A549 (cell line): Measurements from ENCODE around the gene CD209. TPM values are rescaled to one million over a fixed set of nuclear protein-coding genes. Genes with fewer than 3 reads are reported as not detected.

Source experiments
- ATAC-seq, 2 experiments: fragments of 200-7000 bp in 1 of 2; fragments of >200 bp in 1 of 2; cut with Nextera tagmentation in 1 of 2; cut with Tn5 transposase in 1 of 2; 3 replicates each; pipeline versions ENCODE4 v1.8.0 to v1.9.1; 2018 to 2020; ENCODE audit warnings: mild to moderate bottlenecking in 1 of 2, moderate library complexity in 1 of 2
- CTCF ChIA-PET: fragments of 300-600 bp; sonication (Branson Sonifier 250); formaldehyde crosslinking; extraction: SDS; loops from one replicate; lab custom pipeline; 2021; ENCODE audit warnings: antibody characterized with exemption, inconsistent platforms; lab: Yijun Ruan, JAX
- POLR2A ChIA-PET: fragments of 350-600 bp; formaldehyde crosslinking; extraction: SDS; loops from one replicate; lab custom pipeline; 2021; ENCODE audit warnings: antibody characterized with exemption, inconsistent platforms; lab: Yijun Ruan, JAX
- DNase-seq, 2 experiments: peaks; one replicate each; pipeline versions ENCODE4 v3.0.0 to v3.0.0-alpha.2; 2011 to 2016; ENCODE audit warnings: low read depth in 1 of 2, low spot score in 1 of 2
- FAIRE-seq: peaks from 2 replicates; lab custom pipeline; 2011; peaks lifted over from hg19 to GRCh38; lab: Jason Lieb, UNC
- H3K27ac ChIP-seq, 2 experiments: fragments of >200 bp; sonication (Bioruptor Twin); formaldehyde crosslinking; 3 replicates each; pipeline ENCODE4 v1.5.1; 2016 to 2017
- H3K4me1 ChIP-seq: fragments of >200 bp; sonication (Bioruptor Twin); formaldehyde crosslinking; 3 replicates; pipeline ENCODE4 v1.6.1; 2016
- H3K4me2 ChIP-seq: fragments of >200 bp; sonication (Bioruptor Twin); formaldehyde crosslinking; 3 replicates; pipeline ENCODE4 v1.6.1; 2016
- H3K4me3 ChIP-seq: fragments of >200 bp; sonication (Bioruptor Twin); formaldehyde crosslinking; 3 replicates; pipeline ENCODE4 v1.5.1; 2016
- H3K9me3 ChIP-seq: fragments of >200 bp; sonication (Bioruptor Twin); formaldehyde crosslinking; 3 replicates; pipeline ENCODE4 v1.6.1; 2016
- BHLHE40 ChIP-seq: IDR thresholded peaks from 2 replicates; pipeline ENCODE4 v1.6.1; 2012; ENCODE audit warnings: low read depth, low read length, inconsistent platforms
- CBX2 ChIP-seq: fragments of 200-600 bp; sonication (generic); IDR thresholded peaks from 2 replicates; pipeline ENCODE4 v1.6.1; 2016; ENCODE audit warnings: low read depth, mild to moderate bottlenecking, borderline replicate concordance
- CBX8 ChIP-seq: fragments of 200-600 bp; sonication (generic); IDR thresholded peaks from 2 replicates; pipeline ENCODE4 v1.6.1; 2016
- CHD2 ChIP-seq: fragments of 150-350 bp; IDR thresholded peaks from 2 replicates; pipeline ENCODE4 v1.6.1; 2014; ENCODE audit warnings: low read length; ENCODE audit not compliant: partially characterized antibody
- FOSL2 ChIP-seq, 2 experiments: fragments of 450-650 bp in 1 of 2; fragments of >200 bp in 1 of 2; sonication (Bioruptor Twin) in 1 of 2; formaldehyde crosslinking; IDR thresholded peaks; 2 replicates each; pipeline versions ENCODE4 v1.5.0 to v1.6.1; 2016 to 2020; ENCODE audit warnings: mild to moderate bottlenecking in 1 of 2, moderate library complexity in 1 of 2
- HOXB13 ChIP-seq: fragments of 250-450 bp; sonication (Bioruptor Pico); IDR thresholded peaks from 2 replicates; pipeline ENCODE4 v1.5.0; 2020; ENCODE audit warnings: low read depth, mild to moderate bottlenecking, moderate library complexity
- KDM5A ChIP-seq: fragments of 200-600 bp; sonication (generic); IDR thresholded peaks from 2 replicates; pipeline ENCODE4 v1.6.1; 2016; ENCODE audit warnings: antibody characterized with exemption, mild to moderate bottlenecking
- MAFK ChIP-seq: fragments of 450-650 bp; IDR thresholded peaks from 2 replicates; pipeline ENCODE4 v1.6.1; 2014; ENCODE audit not compliant: partially characterized antibody
- NR3C1 ChIP-seq: fragments of >200 bp; sonication (Bioruptor Twin); formaldehyde crosslinking; IDR thresholded peaks from 3 replicates; pipeline ENCODE4 v1.6.1; 2017
- POLR2A ChIP-seq: IDR thresholded peaks from 2 replicates; pipeline ENCODE4 v1.6.1; 2012; ENCODE audit warnings: mild to moderate bottlenecking, low read length
- RAD21 ChIP-seq, 2 experiments: fragments of >200 bp in 1 of 2; sonication (Bioruptor Twin) in 1 of 2; formaldehyde crosslinking in 1 of 2; IDR thresholded peaks in 1 of 2; conservative IDR thresholded peaks in 1 of 2; 2 replicates in 1 of 2; 3 replicates in 1 of 2; pipeline ENCODE4 v1.6.1; 2012 to 2018; ENCODE audit warnings: inconsistent platforms in 1 of 2
- RCOR1 ChIP-seq: fragments of 150-350 bp; IDR thresholded peaks from 2 replicates; pipeline ENCODE4 v1.6.1; 2014; ENCODE audit warnings: antibody characterized with exemption, low read length, low read depth
- RNF2 ChIP-seq: fragments of 200-600 bp; sonication (generic); IDR thresholded peaks from 2 replicates; pipeline ENCODE4 v1.6.1; 2016; ENCODE audit warnings: low read depth, mild to moderate bottlenecking, antibody characterized with exemption, moderate library complexity, borderline replicate concordance
- WGBS: methylation state at CpG from one replicate; pipeline ENCODE4 v1.1.6; 2017; ENCODE audit errors: missing lambda C conversion rate; 5-methylcytosine and 5-hydroxymethylcytosine counted together
- polyA minus RNA-seq: library from RNA; depleted of rRNA, polyadenylated mRNA; stranded (reverse); fragments of >200 nt; gene quantifications from 2 replicates; pipeline ENCODE4 v1.2.3, GENCODE V29; 2011; rRNA and poly(A)+ RNA removed
- polyA plus RNA-seq, 4 experiments: library from polyadenylated mRNA; depleted of rRNA in 3 of 4; stranded (reverse); fragments of >200 nt; fragmentation: RNase III in 1 of 4; extraction: RNeasy Plus Mini Kit Qiagen cat#74134 plus additional on column Dnase treatment in 1 of 4; gene quantifications; 2 replicates in 3 of 4; 3 replicates in 1 of 4; pipeline ENCODE4 v1.2.3, GENCODE V29; 2011 to 2017
- TF ChIP-seq, protein P1 (sequence below): fragments of >200 bp; sonication (Bioruptor Twin); formaldehyde crosslinking; IDR thresholded peaks from 2 replicates; pipeline ENCODE4 v1.6.1; 2016
- TF ChIP-seq, protein P2 (sequence below): fragments of 250-450 bp; sonication (Bioruptor Pico); IDR thresholded peaks from 2 replicates; pipeline ENCODE4 v1.5.0; 2020; ENCODE audit warnings: low read depth, mild to moderate bottlenecking, moderate library complexity
- TF ChIP-seq, protein P3 (sequence below): fragments of >200 bp; sonication (Bioruptor Twin); formaldehyde crosslinking; IDR thresholded peaks from 3 replicates; pipeline ENCODE4 v1.6.1; 2016
- TF ChIP-seq, protein P4 (sequence below): fragments of 450-650 bp; IDR thresholded peaks from 2 replicates; pipeline ENCODE4 v1.6.1; 2014; ENCODE audit warnings: antibody characterized with exemption

Gene CD209, protein sequence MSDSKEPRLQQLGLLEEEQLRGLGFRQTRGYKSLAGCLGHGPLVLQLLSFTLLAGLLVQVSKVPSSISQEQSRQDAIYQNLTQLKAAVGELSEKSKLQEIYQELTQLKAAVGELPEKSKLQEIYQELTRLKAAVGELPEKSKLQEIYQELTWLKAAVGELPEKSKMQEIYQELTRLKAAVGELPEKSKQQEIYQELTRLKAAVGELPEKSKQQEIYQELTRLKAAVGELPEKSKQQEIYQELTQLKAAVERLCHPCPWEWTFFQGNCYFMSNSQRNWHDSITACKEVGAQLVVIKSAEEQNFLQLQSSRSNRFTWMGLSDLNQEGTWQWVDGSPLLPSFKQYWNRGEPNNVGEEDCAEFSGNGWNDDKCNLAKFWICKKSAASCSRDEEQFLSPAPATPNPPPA
- polyA plus RNA-seq (2011; rRNA removed) (not detected in 2 replicates), polyA plus RNA-seq (2017; fragmentation: RNase III; extraction: RNeasy Plus Mini Kit Qiagen cat#74134 plus additional on column Dnase treatment) (not detected in 3 replicates), polyA minus RNA-seq (not detected in 2 replicates)
- not detected in 2 replicates for polyA plus RNA-seq (2012; cell fraction: cytosol; rRNA removed)
- not detected in 2 replicates for polyA plus RNA-seq (2012; cell fraction: nucleus; rRNA removed)

DNA sequence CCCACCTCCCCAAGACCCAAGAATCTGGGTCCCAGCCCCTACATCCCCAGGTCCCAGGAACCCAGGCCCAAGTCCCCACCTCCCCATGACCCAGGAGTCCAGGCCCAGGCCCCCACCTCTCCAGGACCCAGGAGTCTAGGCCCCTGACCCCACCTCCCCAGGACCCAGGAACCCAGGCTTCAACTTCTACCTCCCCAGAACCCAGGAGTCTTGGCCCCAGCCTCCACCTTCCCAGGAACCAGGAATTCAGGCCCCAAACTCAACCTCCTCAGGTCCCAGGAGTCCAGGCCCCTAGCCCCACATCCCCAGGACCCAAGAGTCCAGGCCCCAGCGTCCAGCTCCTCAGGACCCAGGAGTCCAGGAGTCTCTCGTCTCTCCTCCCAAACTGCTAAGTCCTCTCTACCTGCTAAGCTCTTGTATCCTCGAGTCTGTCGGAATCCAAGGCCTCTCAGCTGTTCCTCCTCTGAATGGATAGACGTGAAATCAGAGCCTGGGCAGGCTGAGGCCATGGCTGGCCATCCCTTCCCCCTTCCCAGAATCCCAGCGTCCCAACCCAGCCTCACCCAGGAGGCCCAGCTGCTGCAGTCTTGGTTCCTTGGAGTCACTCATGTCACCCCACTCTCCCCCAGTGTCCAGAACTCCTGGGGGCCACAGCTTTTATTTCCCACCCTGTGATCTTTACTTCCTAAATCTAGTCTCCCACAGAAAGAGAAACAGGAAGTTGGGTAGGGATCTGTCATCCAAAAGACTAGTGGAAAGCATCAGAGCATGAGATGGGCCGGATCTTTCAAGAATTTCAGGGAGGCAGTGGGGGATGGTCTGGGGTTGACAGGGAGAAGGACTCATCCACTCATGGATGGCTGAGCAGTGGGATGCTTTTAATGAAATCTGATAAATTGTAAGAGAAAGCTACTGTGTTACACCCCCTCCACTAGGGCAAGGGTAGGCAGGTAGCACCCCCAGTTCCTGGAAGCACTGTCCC lies at the start of gene CD209:
Gene CD209 (minus strand): TSS at position 632 of the 982 bp plus-strand sequence. CDS start 23 bp downstream, at position 609.
- H3K4me2 ChIP-seq: no peak within 1 kb of the TSS
- 50% methylated on average over 6 of the region's 7 CpGs for WGBS
- H3K4me1 ChIP-seq: no peaks in the 10 kb centered on the region
- H3K9me3 ChIP-seq: no peaks in the 10 kb centered on the region
- POLR2A ChIA-PET: no interaction called here
- TF ChIP-seq, protein P1, sequence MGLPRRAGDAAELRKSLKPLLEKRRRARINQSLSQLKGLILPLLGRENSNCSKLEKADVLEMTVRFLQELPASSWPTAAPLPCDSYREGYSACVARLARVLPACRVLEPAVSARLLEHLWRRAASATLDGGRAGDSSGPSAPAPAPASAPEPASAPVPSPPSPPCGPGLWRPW: no peak
- TF ChIP-seq HOXB13 (CRISPR knock-in tag) (no peak), CHD2 (no peak), POLR2A (no peak), CBX2 (no peak), CBX8 (no peak), BHLHE40 (no peak), FOSL2 (IDR thresholded peaks at IDR 0.05) (no peak), FOSL2 (CRISPR knock-in tag; IDR thresholded peaks at IDR 0.05) (no peak), RAD21 (conservative IDR thresholded peaks at IDR 0.05 in 1 of 2, IDR thresholded peaks at IDR 0.05 in 1 of 2) (no peak), NR3C1 (no peak)
- TF ChIP-seq, protein P2, sequence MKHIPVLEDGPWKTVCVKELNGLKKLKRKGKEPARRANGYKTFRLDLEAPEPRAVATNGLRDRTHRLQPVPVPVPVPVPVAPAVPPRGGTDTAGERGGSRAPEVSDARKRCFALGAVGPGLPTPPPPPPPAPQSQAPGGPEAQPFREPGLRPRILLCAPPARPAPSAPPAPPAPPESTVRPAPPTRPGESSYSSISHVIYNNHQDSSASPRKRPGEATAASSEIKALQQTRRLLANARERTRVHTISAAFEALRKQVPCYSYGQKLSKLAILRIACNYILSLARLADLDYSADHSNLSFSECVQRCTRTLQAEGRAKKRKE (CRISPR knock-in tag): no peak
- ATAC-seq (no peak), DNase-seq (no peak), FAIRE-seq (no peak)
- CTCF ChIA-PET: interaction anchor here (0.7 to 1.6 kb wide), 5 partner anchors 12 to 406 kb away, joined by 3 to 6 read pairs (median 4); partner anchors contain the start of gene TRAPPC5
- H3K27ac ChIP-seq: no peak within 1 kb of the TSS
- no peak within 1 kb of the TSS for H3K4me3 ChIP-seq

DNA sequence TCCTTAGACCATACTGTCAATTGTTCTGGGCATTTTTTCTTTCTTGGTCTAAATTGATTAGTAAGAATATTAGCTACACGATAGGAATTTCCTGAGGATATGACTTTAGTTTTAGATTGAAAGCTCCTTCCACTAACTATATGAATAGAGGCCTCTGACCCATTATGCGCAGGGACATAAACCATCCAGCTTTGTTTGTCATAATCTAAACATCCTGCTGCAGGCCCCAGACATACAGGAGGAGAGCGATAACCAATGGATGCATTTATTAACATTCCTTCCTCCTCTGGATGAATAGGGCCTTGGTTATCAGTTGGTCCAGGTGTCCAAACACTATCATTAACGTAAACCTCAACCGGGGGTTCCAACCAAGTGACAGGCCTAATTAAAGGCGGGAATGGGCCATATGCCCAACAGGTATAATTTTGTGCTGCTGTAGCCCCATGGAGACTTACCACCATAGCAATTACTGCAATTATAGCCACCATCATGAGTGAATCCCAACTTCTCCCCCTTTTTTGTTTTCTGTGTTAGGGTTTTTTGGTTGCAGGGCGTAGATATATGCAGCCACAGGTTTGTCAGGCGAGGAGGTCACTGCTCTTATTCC lies 48.3 kb upstream of the CD209 start:
- Histone ChIP-seq H3K4me2 (no peak overlapping the region), H3K9me3 (peaks cover 3% of the 10 kb centered on the region; the same call in 2 of the 3 replicates), H3K4me1 (no peaks in the 10 kb centered on the region), H3K27ac (no peak overlapping the region), H3K4me3 (no peak overlapping the region)
- DNase-seq: no peak
- CTCF ChIA-PET: interaction anchor here (1.4 kb wide), 1 partner anchor 16 kb away, joined by 3 read pairs; no protein-coding TSS in a partner anchor
- TF ChIP-seq FOSL2 (IDR thresholded peaks at IDR 0.05): no peak
- no peak for TF ChIP-seq FOSL2 (CRISPR knock-in tag; IDR thresholded peaks at IDR 0.05)
- TF ChIP-seq NR3C1: no peak
- TF ChIP-seq, protein P3, sequence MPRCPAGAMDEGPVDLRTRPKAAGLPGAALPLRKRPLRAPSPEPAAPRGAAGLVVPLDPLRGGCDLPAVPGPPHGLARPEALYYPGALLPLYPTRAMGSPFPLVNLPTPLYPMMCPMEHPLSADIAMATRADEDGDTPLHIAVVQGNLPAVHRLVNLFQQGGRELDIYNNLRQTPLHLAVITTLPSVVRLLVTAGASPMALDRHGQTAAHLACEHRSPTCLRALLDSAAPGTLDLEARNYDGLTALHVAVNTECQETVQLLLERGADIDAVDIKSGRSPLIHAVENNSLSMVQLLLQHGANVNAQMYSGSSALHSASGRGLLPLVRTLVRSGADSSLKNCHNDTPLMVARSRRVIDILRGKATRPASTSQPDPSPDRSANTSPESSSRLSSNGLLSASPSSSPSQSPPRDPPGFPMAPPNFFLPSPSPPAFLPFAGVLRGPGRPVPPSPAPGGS: no peak
- no peak for TF ChIP-seq KDM5A
- TF ChIP-seq RCOR1: no peak
- no peak for TF ChIP-seq MAFK
- TF ChIP-seq RNF2: no peak
- TF ChIP-seq, protein P4, sequence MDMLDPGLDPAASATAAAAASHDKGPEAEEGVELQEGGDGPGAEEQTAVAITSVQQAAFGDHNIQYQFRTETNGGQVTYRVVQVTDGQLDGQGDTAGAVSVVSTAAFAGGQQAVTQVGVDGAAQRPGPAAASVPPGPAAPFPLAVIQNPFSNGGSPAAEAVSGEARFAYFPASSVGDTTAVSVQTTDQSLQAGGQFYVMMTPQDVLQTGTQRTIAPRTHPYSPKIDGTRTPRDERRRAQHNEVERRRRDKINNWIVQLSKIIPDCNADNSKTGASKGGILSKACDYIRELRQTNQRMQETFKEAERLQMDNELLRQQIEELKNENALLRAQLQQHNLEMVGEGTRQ: no peak
- ATAC-seq: no peak
- POLR2A ChIA-PET: no interaction called here
- WGBS: 66% methylated on average over 8 of the region's 8 CpGs
- FAIRE-seq: no peak
